Liver (tissue), 9 donors: Measurements from ENCODE around the gene ZNF878. TPM values are rescaled to one million over a fixed set of nuclear protein-coding genes. Genes with fewer than 3 reads are reported as not detected.

Experiments used
- DNase-seq: peaks from one replicate; pipeline ENCODE4 v3.0.0-alpha.2; 2017; ENCODE audit warnings: low spot score
- H3K27ac ChIP-seq, 2 donors: one replicate each; pipeline ENCODE4 v1.7.0; 2013; ENCODE audit warnings: inconsistent platforms in 2 of 2, low read length in 2 of 2, control low read depth in 1 of 2, low read depth in 1 of 2, mild to moderate bottlenecking in 1 of 2
- H3K27me3 ChIP-seq, 4 donors: one replicate each; pipeline versions ENCODE4 v1.6.1 to v1.7.0; 2013; ENCODE audit warnings: low read length in 3 of 4, inconsistent platforms in 1 of 4, mild to moderate bottlenecking in 1 of 4, moderate library complexity in 1 of 4; ENCODE audit not compliant: control insufficient read depth in 4 of 4, insufficient read depth in 4 of 4
- H3K36me3 ChIP-seq, 4 donors: one replicate each; pipeline versions ENCODE4 v1.6.1 to v1.7.0; 2013; ENCODE audit warnings: low read length in 3 of 4, mild to moderate bottlenecking in 3 of 4, low read depth in 1 of 4, moderate library complexity in 1 of 4; ENCODE audit not compliant: control insufficient read depth in 4 of 4, insufficient read depth in 3 of 4
- H3K4me1 ChIP-seq, 4 donors: one replicate each; pipeline versions ENCODE4 v1.6.1 to v1.7.0; 2013; ENCODE audit warnings: low read length in 3 of 4, mild to moderate bottlenecking in 3 of 4, moderate library complexity in 1 of 4; ENCODE audit not compliant: control insufficient read depth in 4 of 4, insufficient read depth in 4 of 4
- H3K4me3 ChIP-seq, 3 donors: one replicate each; pipeline versions ENCODE4 v1.6.1 to v1.7.0; 2013; ENCODE audit warnings: low read length in 3 of 3, control low read depth in 1 of 3, low read depth in 1 of 3, mild to moderate bottlenecking in 1 of 3
- H3K9ac ChIP-seq, 2 donors: one replicate each; pipeline ENCODE4 v1.7.0; 2013; ENCODE audit warnings: low read length in 2 of 2, mild to moderate bottlenecking in 2 of 2, moderate library complexity in 2 of 2, control low read depth in 1 of 2, low read depth in 1 of 2
- H3K9me3 ChIP-seq, 4 donors: one replicate each; pipeline versions ENCODE4 v1.6.1 to v1.7.0; 2013; ENCODE audit warnings: low read length in 3 of 4; ENCODE audit not compliant: control insufficient read depth in 4 of 4
- CTCF ChIP-seq: fragments of 150-350 bp; IDR thresholded peaks from 2 replicates; pipeline ENCODE4 v1.5.1; 2017; ENCODE audit warnings: improper control_type of control experiment, low read depth, low read length; ENCODE audit not compliant: missing input control
- EGR1 ChIP-seq, 2 donors: IDR thresholded peaks; 2 replicates each; pipeline ENCODE4 v1.6.1; 2016 to 2018; ENCODE audit warnings: antibody characterized with exemption in 2 of 2, low read depth in 2 of 2
- FOXA2 ChIP-seq: IDR thresholded peaks from 2 replicates; pipeline ENCODE4 v1.6.1; 2016; ENCODE audit warnings: antibody characterized with exemption
- GABPA ChIP-seq, 2 donors: IDR thresholded peaks in 1 of 2; conservative IDR thresholded peaks in 1 of 2; 2 replicates each; pipeline ENCODE4 v1.6.1; 2016; ENCODE audit warnings: antibody characterized with exemption in 2 of 2, mild to moderate bottlenecking in 1 of 2, moderate library complexity in 1 of 2
- HNF4G ChIP-seq: IDR thresholded peaks from 2 replicates; pipeline ENCODE4 v1.6.1; 2016; ENCODE audit warnings: antibody characterized with exemption
- JUND ChIP-seq, 2 donors: IDR thresholded peaks; 2 replicates each; pipeline ENCODE4 v1.6.1; 2016; ENCODE audit warnings: antibody characterized with exemption in 2 of 2
- MAX ChIP-seq: IDR thresholded peaks from 2 replicates; pipeline ENCODE4 v1.6.1; 2016; ENCODE audit warnings: antibody characterized with exemption
- RAD21 ChIP-seq, 2 donors: IDR thresholded peaks; 2 replicates each; pipeline ENCODE4 v1.6.1; 2016; ENCODE audit warnings: antibody characterized with exemption in 2 of 2, mild to moderate bottlenecking in 2 of 2
- RXRA ChIP-seq, 2 donors: IDR thresholded peaks; 2 replicates each; pipeline ENCODE4 v1.6.1; 2017 to 2018; ENCODE audit warnings: antibody characterized with exemption in 2 of 2, mild to moderate bottlenecking in 1 of 2
- SP1 ChIP-seq: IDR thresholded peaks from 2 replicates; pipeline ENCODE4 v1.6.1; 2018; ENCODE audit warnings: antibody characterized with exemption, mild to moderate bottlenecking
- TAF1 ChIP-seq: conservative IDR thresholded peaks from 2 replicates; pipeline ENCODE4 v1.6.1; 2016; ENCODE audit warnings: antibody characterized with exemption, mild to moderate bottlenecking
- YY1 ChIP-seq: IDR thresholded peaks from 2 replicates; pipeline ENCODE4 v1.6.1; 2016; ENCODE audit warnings: antibody characterized with exemption, mild to moderate bottlenecking
- ZBTB33 ChIP-seq: IDR thresholded peaks from 2 replicates; pipeline ENCODE4 v1.6.1; 2016; ENCODE audit warnings: antibody characterized with exemption
- WGBS: extraction: QIAGEN DNeasy Blood & Tissue Kit; methylation state at CpG from one replicate; pipeline ENCODE4 v1.1.7; 2013; 5-methylcytosine and 5-hydroxymethylcytosine counted together
- polyA plus RNA-seq, 2 donors: library from polyadenylated mRNA; stranded (reverse) in 1 of 2; unstranded in 1 of 2; fragments of 200-250 nt in 1 of 2; fragments of >200 nt in 1 of 2; fragmentation: Nextera tagmentation in 1 of 2; extraction: Ambion mirVana in 1 of 2; gene quantifications; one replicate each; pipeline versions ENCODE4 v1.2.1 to v1.2.3, GENCODE V29; 2013 to 2015
- total RNA-seq, 2 donors: library from RNA; depleted of rRNA; stranded (reverse); fragments of >200 nt; gene quantifications; one replicate each; pipeline ENCODE4 v1.2.3, GENCODE V29; 2014
- donor health status: healthy.
- donor health status: healthy.
- donor health status: healthy.
- donor health status: healthy.
- donor health status: healthy.

The ZNF878 gene
- total and polyA plus RNA-seq, 4 donors = 0.25 to 0.33 TPM; not detected in 2

- H3K27me3 ChIP-seq = no peaks in the 10 kb centered on the region
Observed at GRCh38 chr19:12092065-12092867, 39.5 kb upstream of the ZNF878 start.

GRCh38 chr19:12090807-12091206 is 38.0 kb upstream of the ZNF878 start:
- H3K4me3 ChIP-seq = no peak overlapping the region
- no peak overlapping the region for H3K9ac ChIP-seq
- H3K4me1 ChIP-seq = no peaks in the 10 kb centered on the region
- WGBS = 56% methylated on average over 5 of the region's 5 CpGs
- TF ChIP-seq GABPA (IDR thresholded peaks at IDR 0.05 in 1 of 2, conservative IDR thresholded peaks at IDR 0.05 in 1 of 2) (no peak), RAD21 (IDR thresholded peaks at IDR 0.05) (peak; percentile 54 to 65), CTCF (peak; percentile 40), HNF4G (no peak), SP1 (no peak), JUND (IDR thresholded peaks at IDR 0.05) (no peak), EGR1 (IDR thresholded peaks at IDR 0.05; ENCODE audit: low read depth in 2 of 2) (no peak), ZBTB33 (no peak), YY1 (no peak)
- H3K27me3 ChIP-seq = no peaks in the 10 kb centered on the region
- no peak overlapping the region for H3K27ac ChIP-seq
- peaks cover 6 to 16% (median 11%) of the 10 kb centered on the region in 4 donors for H3K9me3 ChIP-seq
- H3K36me3 ChIP-seq = peaks cover 0 to 5% (median 0%) of the 10 kb centered on the region in 4 donors
- DNase-seq = peak; percentile 80

More at GRCh38 chr19:12092065-12092867, 39.5 kb upstream of the ZNF878 start:
- no peaks in the 10 kb centered on the region for H3K4me1 ChIP-seq
- peaks cover 0 to 5% (median 0%) of the 10 kb centered on the region in 4 donors for H3K36me3 ChIP-seq
- 6% methylated on average over 53 of the region's 53 CpGs for WGBS
- peak overlapping the region; percentile 56 to 75 (median 61) for H3K4me3 ChIP-seq
- peaks cover 6 to 13% (median 8%) of the 10 kb centered on the region in 4 donors for H3K9me3 ChIP-seq
- no peak overlapping the region for H3K9ac ChIP-seq
- H3K27ac ChIP-seq = peak overlapping the region; percentile 25 to 65
- TF ChIP-seq RXRA (IDR thresholded peaks at IDR 0.05) (no peak), TAF1 (no peak), FOXA2 (no peak), YY1 (no peak), ZBTB33 (no peak), GABPA (IDR thresholded peaks at IDR 0.05 in 1 of 2, conservative IDR thresholded peaks at IDR 0.05 in 1 of 2) (no peak), CTCF (no peak), RAD21 (IDR thresholded peaks at IDR 0.05) (no peak), MAX (no peak)
- peak; percentile 89 for DNase-seq
